ENCODE results near the gene AK4.
A peak's percentile ranks its signal among the peaks of the same experiment; 100 is the strongest.
"Not testable (repeated sequence)": the region's sequence is repeated elsewhere in the genome, so short reads cannot be mapped to it uniquely, and the experiment has no call there.

Gene AK4

GRCh38 chr1:65235867-65236805 is 88.1 kb downstream of the AK4 start:
- peak; percentile 64 for DNase-seq (ENCODE audit: low read depth)
- Histone ChIP-seq H3K4me3 (ENCODE audit: low read length) (no peak overlapping the region), H3K4me1 (ENCODE audit: control insufficient read depth, insufficient read depth, low read length) (peaks cover 8% of the 10 kb centered on the region), H3K36me3 (ENCODE audit: control insufficient read depth, insufficient read depth, low read length, severe bottlenecking) (no peaks in the 10 kb centered on the region), H3K9ac (ENCODE audit: low read length) (no peak overlapping the region), H3K27me3 (replicated peaks; ENCODE audit: control insufficient read depth, insufficient read depth, low read length) (no peaks in the 10 kb centered on the region), H3K9me3 (ENCODE audit: control insufficient read depth, low read length) (peaks cover 8% of the 10 kb centered on the region)

DNA sequence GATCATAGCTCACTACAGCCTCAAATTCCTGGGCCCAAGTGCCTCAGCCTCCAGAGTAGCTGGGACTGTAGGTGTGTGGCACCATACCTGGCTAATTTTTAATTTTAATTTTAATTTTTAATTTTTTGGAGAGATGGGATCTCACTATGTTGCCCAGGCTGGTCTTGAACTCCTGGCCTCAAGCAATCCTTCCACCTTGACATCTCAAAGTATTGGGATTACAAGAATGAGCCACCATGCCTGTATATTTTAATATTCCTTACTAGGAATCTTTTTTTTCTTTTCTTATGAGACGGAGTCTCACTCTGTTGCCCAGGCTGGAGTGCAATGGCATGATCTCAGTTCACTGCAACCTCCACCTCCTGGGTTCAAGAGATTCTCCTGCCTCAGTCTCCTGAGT is 89.1 kb downstream of the AK4 start:
- not testable (repeated sequence) for H3K4me3 ChIP-seq (ENCODE audit: low read length); H3K27me3 ChIP-seq (replicated peaks; ENCODE audit: control insufficient read depth, insufficient read depth, low read length); DNase-seq (ENCODE audit: low read depth); H3K9ac ChIP-seq (ENCODE audit: low read length); H3K9me3 ChIP-seq (ENCODE audit: control insufficient read depth, low read length); H3K4me1 ChIP-seq (ENCODE audit: control insufficient read depth, insufficient read depth, low read length); H3K36me3 ChIP-seq (ENCODE audit: control insufficient read depth, insufficient read depth, low read length, severe bottlenecking)

DNA sequence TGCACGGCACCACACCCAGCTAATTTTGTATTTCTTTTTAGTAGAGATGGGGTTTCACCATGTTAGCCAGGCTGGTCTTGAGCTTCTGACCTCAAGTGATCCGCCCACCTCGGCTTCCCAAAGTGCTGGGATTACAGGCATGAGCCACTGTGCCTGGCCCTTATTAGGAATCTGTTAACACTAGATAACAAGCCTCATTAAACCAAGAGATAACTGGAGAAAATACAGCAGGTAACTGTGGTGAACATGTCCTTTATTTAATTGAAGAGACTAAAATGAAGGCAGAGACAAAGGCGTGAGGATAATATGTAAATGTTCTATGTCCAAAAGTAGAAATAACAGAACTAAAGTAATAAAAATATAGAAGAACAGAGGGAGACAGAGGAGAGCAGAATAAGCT is 89.5 kb downstream of the AK4 start:
- DNase-seq (ENCODE audit: low read depth): no peak
- Histone ChIP-seq H3K9me3 (ENCODE audit: control insufficient read depth, low read length) (peaks cover 8% of the 10 kb centered on the region), H3K4me3 (ENCODE audit: low read length) (no peak overlapping the region)

GRCh38 chr1:65238010-65238409 is 90.0 kb downstream of the AK4 start:
- H3K4me3 ChIP-seq (ENCODE audit: low read length): no peak overlapping the region
- DNase-seq (ENCODE audit: low read depth): no peak
- H3K36me3 ChIP-seq (ENCODE audit: control insufficient read depth, insufficient read depth, low read length, severe bottlenecking): no peaks in the 10 kb centered on the region
- no peak overlapping the region for H3K9ac ChIP-seq (ENCODE audit: low read length)
- peaks cover 8% of the 10 kb centered on the region for H3K9me3 ChIP-seq (ENCODE audit: control insufficient read depth, low read length)
- H3K4me1 ChIP-seq (ENCODE audit: control insufficient read depth, insufficient read depth, low read length): no peaks in the 10 kb centered on the region
- H3K27me3 ChIP-seq (replicated peaks; ENCODE audit: control insufficient read depth, insufficient read depth, low read length): no peaks in the 10 kb centered on the region

More for the DNA sequence above, 89.5 kb downstream of the AK4 start:
- no peaks in the 10 kb centered on the region for H3K4me1 ChIP-seq (ENCODE audit: control insufficient read depth, insufficient read depth, low read length)
- H3K9ac ChIP-seq (ENCODE audit: low read length): no peak overlapping the region
- no peaks in the 10 kb centered on the region for H3K27me3 ChIP-seq (replicated peaks; ENCODE audit: control insufficient read depth, insufficient read depth, low read length)
- H3K36me3 ChIP-seq (ENCODE audit: control insufficient read depth, insufficient read depth, low read length, severe bottlenecking): no peaks in the 10 kb centered on the region

GRCh38 chr1:65243491-65243890 is 95.5 kb downstream of the AK4 start:
- no peaks in the 10 kb centered on the region for H3K9me3 ChIP-seq (ENCODE audit: control insufficient read depth, low read length)
- peaks cover 13% of the 10 kb centered on the region for H3K4me1 ChIP-seq (ENCODE audit: control insufficient read depth, insufficient read depth, low read length)
- no peak overlapping the region for H3K9ac ChIP-seq (ENCODE audit: low read length)
- no peaks in the 10 kb centered on the region for H3K27me3 ChIP-seq (replicated peaks; ENCODE audit: control insufficient read depth, insufficient read depth, low read length)
- no peak for DNase-seq (ENCODE audit: low read depth)
- H3K4me3 ChIP-seq (ENCODE audit: low read length): no peak overlapping the region
- H3K36me3 ChIP-seq (ENCODE audit: control insufficient read depth, insufficient read depth, low read length, severe bottlenecking): no peaks in the 10 kb centered on the region

GRCh38 chr1:65245295-65245694 is 97.3 kb downstream of the AK4 start:
- no peaks in the 10 kb centered on the region for H3K27me3 ChIP-seq (replicated peaks; ENCODE audit: control insufficient read depth, insufficient read depth, low read length)
- no peaks in the 10 kb centered on the region for H3K36me3 ChIP-seq (ENCODE audit: control insufficient read depth, insufficient read depth, low read length, severe bottlenecking)
- H3K9me3 ChIP-seq (ENCODE audit: control insufficient read depth, low read length): no peaks in the 10 kb centered on the region
- peaks cover 20% of the 10 kb centered on the region for H3K4me1 ChIP-seq (ENCODE audit: control insufficient read depth, insufficient read depth, low read length)
- H3K4me3 ChIP-seq (ENCODE audit: low read length): no peak overlapping the region
- DNase-seq (ENCODE audit: low read depth): no peak
- H3K9ac ChIP-seq (ENCODE audit: low read length): no peak overlapping the region

DNA sequence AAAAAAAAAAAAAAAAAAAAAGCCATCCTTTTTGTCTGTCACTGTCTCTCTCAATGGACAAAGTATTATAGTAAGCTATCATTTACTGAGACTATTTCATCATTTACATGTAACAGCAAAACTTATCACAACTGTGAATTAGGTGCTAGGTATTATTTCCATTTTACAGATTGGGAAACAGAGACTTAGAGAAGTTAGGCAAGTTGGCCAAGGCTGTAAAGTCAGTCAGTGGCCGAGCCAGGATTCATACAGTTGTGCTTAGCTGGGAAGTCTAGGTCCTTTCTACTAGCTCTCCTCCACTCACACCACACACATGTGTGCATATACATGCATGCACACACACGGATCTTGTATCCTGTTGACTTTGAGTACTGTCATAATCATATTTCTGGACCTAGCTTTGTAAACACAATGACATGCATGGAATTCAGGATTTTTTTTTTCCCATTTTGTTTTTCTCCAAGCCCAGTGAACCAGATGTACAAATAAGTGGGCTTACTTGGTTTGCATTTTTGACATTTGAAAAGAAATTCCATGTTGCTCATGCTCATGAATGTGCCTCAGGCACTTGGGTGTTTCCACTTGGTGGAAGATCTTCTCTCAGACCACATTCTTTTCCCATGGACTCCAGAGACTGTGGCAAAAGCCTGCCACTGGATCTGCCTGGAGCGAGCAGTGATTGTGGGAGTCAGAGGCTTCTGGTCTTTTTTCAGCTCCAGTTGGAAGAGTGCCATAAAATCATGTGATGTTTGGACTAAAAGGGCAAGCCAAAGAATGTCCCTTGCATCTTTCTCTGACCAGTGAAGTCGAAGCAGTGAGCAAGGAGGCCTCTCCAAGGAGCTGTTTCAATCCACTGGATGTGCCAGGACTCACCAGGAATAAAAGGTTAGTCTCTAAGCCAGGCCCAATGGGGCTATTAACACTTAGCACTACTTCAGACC is 99.7 kb downstream of the AK4 start:
- Histone ChIP-seq H3K9me3 (ENCODE audit: control insufficient read depth, low read length) (no peaks in the 10 kb centered on the region), H3K27me3 (replicated peaks; ENCODE audit: control insufficient read depth, insufficient read depth, low read length) (no peaks in the 10 kb centered on the region), H3K4me3 (ENCODE audit: low read length) (peak overlapping the region; percentile 31), H3K4me1 (ENCODE audit: control insufficient read depth, insufficient read depth, low read length) (peaks cover 20% of the 10 kb centered on the region), H3K36me3 (ENCODE audit: control insufficient read depth, insufficient read depth, low read length, severe bottlenecking) (no peaks in the 10 kb centered on the region), H3K9ac (ENCODE audit: low read length) (peak overlapping the region; percentile 49)
- peak; percentile 98 for DNase-seq (ENCODE audit: low read depth)

GRCh38 chr1:65250826-65251225 is 102.8 kb downstream of the AK4 start:
- no peaks in the 10 kb centered on the region for H3K27me3 ChIP-seq (replicated peaks; ENCODE audit: control insufficient read depth, insufficient read depth, low read length)
- H3K9me3 ChIP-seq (ENCODE audit: control insufficient read depth, low read length): no peaks in the 10 kb centered on the region
- no peak overlapping the region for H3K9ac ChIP-seq (ENCODE audit: low read length)
- H3K36me3 ChIP-seq (ENCODE audit: control insufficient read depth, insufficient read depth, low read length, severe bottlenecking): no peaks in the 10 kb centered on the region
- DNase-seq (ENCODE audit: low read depth): no peak
- H3K4me1 ChIP-seq (ENCODE audit: control insufficient read depth, insufficient read depth, low read length): peaks cover 29% of the 10 kb centered on the region
- H3K4me3 ChIP-seq (ENCODE audit: low read length): no peak overlapping the region

DNA sequence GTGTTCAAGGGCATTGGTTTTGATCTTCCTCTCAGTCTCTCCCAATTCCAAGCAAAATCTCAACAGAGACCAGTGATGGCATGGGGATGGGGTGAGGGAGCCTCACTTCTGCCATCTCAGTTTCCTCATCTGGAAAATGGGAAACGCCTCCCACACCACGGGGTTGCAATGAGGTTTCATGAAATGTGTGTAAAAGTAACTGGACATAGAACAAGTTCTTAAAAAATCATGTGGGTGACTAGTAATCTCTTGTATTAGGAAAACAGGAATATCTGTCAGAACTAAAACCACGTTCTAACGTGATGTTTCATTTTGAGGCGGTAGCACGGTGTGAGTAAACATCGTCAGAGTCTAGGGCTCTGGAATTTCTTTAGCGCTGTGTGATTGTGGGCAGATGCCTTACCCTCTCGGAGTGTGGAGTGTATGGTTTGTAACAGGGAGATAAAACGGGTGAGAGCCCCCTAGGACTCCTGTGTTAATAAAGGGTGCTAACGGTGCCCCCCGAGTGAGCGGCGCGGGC is 105.9 kb downstream of the AK4 start:
- H3K4me3 ChIP-seq (ENCODE audit: low read length): peak overlapping the region; percentile 92
- no peaks in the 10 kb centered on the region for H3K9me3 ChIP-seq (ENCODE audit: control insufficient read depth, low read length)
- no peak for DNase-seq (ENCODE audit: low read depth)
- no peaks in the 10 kb centered on the region for H3K36me3 ChIP-seq (ENCODE audit: control insufficient read depth, insufficient read depth, low read length, severe bottlenecking)
- H3K4me1 ChIP-seq (ENCODE audit: control insufficient read depth, insufficient read depth, low read length): peaks cover 14% of the 10 kb centered on the region
- peak overlapping the region; percentile 83 for H3K9ac ChIP-seq (ENCODE audit: low read length)
- H3K27me3 ChIP-seq (replicated peaks; ENCODE audit: control insufficient read depth, insufficient read depth, low read length): no peaks in the 10 kb centered on the region

DNA sequence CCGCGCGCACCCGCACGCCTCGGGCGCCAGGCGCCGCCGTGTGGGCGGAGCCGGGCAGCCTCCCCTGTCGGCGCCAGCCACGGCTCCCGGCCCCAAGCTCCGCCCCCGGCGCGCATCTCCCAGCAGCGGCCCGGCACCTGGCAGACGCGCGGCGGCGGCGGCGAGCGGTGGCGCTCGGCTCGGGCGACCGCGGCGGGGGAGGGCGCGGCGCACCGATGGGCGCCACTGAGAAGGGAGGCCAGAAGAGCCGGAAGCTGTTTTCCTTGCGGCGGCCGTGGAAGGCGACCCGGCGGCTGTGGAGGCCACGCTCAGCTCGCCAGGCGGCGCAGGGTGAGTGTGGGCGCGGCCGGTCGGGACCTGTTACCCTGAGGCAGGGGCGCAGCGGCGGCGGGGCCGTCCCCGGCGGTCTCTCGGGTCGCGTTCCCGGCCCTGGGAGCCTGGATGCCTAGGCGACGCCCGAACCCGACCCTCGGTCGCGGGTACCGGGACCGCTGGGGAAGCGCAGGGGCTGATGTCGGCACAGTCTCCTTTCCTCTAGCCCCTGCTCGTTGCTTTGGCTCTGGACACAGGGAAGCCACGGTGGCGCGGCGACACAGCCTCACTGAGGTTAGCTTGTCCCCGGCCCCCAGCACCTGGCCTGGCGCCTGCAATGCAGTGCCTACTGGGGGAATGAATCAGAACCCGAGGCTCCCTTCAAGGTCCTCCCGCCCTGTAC is 106.5 kb downstream of the AK4 start:
- H3K4me3 ChIP-seq (ENCODE audit: low read length): peak overlapping the region; percentile 92
- peak; percentile 94 for DNase-seq (ENCODE audit: low read depth)
- peak overlapping the region; percentile 83 for H3K9ac ChIP-seq (ENCODE audit: low read length)
- H3K27me3 ChIP-seq (replicated peaks; ENCODE audit: control insufficient read depth, insufficient read depth, low read length): no peaks in the 10 kb centered on the region
- H3K9me3 ChIP-seq (ENCODE audit: control insufficient read depth, low read length): no peaks in the 10 kb centered on the region
- H3K36me3 ChIP-seq (ENCODE audit: control insufficient read depth, insufficient read depth, low read length, severe bottlenecking): no peaks in the 10 kb centered on the region
- H3K4me1 ChIP-seq (ENCODE audit: control insufficient read depth, insufficient read depth, low read length): peaks cover 10% of the 10 kb centered on the region

All from adipocyte (in vitro differentiated cells).